WTC11 (cell line): Measurements from ENCODE around the gene DMGDH. TPM values are rescaled to one million over a fixed set of nuclear protein-coding genes. Genes with fewer than 3 reads are reported as not detected.
A peak's percentile ranks its signal among the peaks of the same experiment; 100 is the strongest.

Experiments used
- CREM ChIP-seq: sonication (generic); formaldehyde crosslinking; IDR thresholded peaks from 2 replicates; pipeline ENCODE4 v1.8.1; 2022; ENCODE audit warnings: mild to moderate bottlenecking, missing genetic modification reagents, moderate library complexity
- EMX1 ChIP-seq: fragments of 250-450 bp; sonication (Bioruptor Pico); IDR thresholded peaks from 2 replicates; pipeline ENCODE4 v1.8.0; 2021; ENCODE audit warnings: mild to moderate bottlenecking
- ESRRA ChIP-seq: sonication (generic); formaldehyde crosslinking; IDR thresholded peaks from 2 replicates; pipeline ENCODE4 v1.8.1; 2022; ENCODE audit warnings: mild to moderate bottlenecking, missing genetic modification reagents, borderline replicate concordance
- FOXJ3 ChIP-seq: sonication (generic); formaldehyde crosslinking; IDR thresholded peaks from 2 replicates; pipeline ENCODE4 v1.9.0; 2021; ENCODE audit warnings: missing genetic modification reagents, mild to moderate bottlenecking, borderline replicate concordance
- IRF2 ChIP-seq: sonication (generic); formaldehyde crosslinking; IDR thresholded peaks from 2 replicates; pipeline ENCODE4 v1.8.0; 2022; ENCODE audit warnings: low read depth, missing genetic modification reagents, borderline replicate concordance
- MYBL2 ChIP-seq: sonication (generic); formaldehyde crosslinking; IDR thresholded peaks from 2 replicates; pipeline ENCODE4 v1.8.1; 2023; ENCODE audit warnings: mild to moderate bottlenecking, moderate library complexity, missing genetic modification reagents
- NFATC4 ChIP-seq: fragments of 250-450 bp; sonication (Bioruptor Pico); IDR thresholded peaks from 2 replicates; pipeline ENCODE4 v1.9.0; 2021; ENCODE audit warnings: mild to moderate bottlenecking
- NFE2L1 ChIP-seq: sonication (generic); formaldehyde crosslinking; IDR thresholded peaks from 2 replicates; pipeline ENCODE4 v1.8.1; 2023; ENCODE audit warnings: missing genetic modification reagents
- PRRX2 ChIP-seq: fragments of 250-450 bp; sonication (Bioruptor Pico); IDR thresholded peaks from 2 replicates; pipeline ENCODE4 v1.8.0; 2021; ENCODE audit warnings: mild to moderate bottlenecking
- TCF7 ChIP-seq: sonication (generic); formaldehyde crosslinking; IDR thresholded peaks from 2 replicates; pipeline ENCODE4 v1.8.0; 2022; ENCODE audit warnings: mild to moderate bottlenecking, low read depth, missing genetic modification reagents, moderate library complexity
- TEAD1 ChIP-seq: sonication (generic); formaldehyde crosslinking; IDR thresholded peaks from 2 replicates; pipeline ENCODE4 v1.8.0; 2022; ENCODE audit warnings: mild to moderate bottlenecking, missing genetic modification reagents
- TP53 ChIP-seq: sonication (generic); formaldehyde crosslinking; IDR thresholded peaks from 2 replicates; pipeline ENCODE4 v1.8.1; 2023; ENCODE audit warnings: mild to moderate bottlenecking, missing genetic modification reagents
- ZBTB21 ChIP-seq: sonication (generic); formaldehyde crosslinking; IDR thresholded peaks from 2 replicates; pipeline ENCODE4 v1.8.1; 2023; ENCODE audit warnings: mild to moderate bottlenecking, missing genetic modification reagents, borderline replicate concordance
- ZNF121 ChIP-seq: sonication (generic); formaldehyde crosslinking; IDR thresholded peaks from 2 replicates; pipeline ENCODE4 v1.8.0; 2023; ENCODE audit warnings: missing genetic modification reagents
- ZNF232 ChIP-seq: sonication (generic); formaldehyde crosslinking; IDR thresholded peaks from 2 replicates; pipeline ENCODE4 v1.8.0; 2022; ENCODE audit warnings: mild to moderate bottlenecking, missing genetic modification reagents
- ZNF423 ChIP-seq: fragments of 250-450 bp; sonication (Bioruptor Pico); IDR thresholded peaks from 2 replicates; pipeline ENCODE4 v2.1.2; 2022; ENCODE audit warnings: mild to moderate bottlenecking, moderate library complexity
- total RNA-seq: library from RNA; stranded (reverse); gene quantifications from 3 replicates; pipeline ENCODE4 v1.2.3, GENCODE V29; 2021
- TF ChIP-seq, protein P1 (sequence below): sonication (generic); formaldehyde crosslinking; IDR thresholded peaks from 2 replicates; pipeline ENCODE4 v1.8.0; 2022; ENCODE audit warnings: missing genetic modification reagents
- TF ChIP-seq, protein P2 (sequence below): fragments of 250-450 bp; sonication (Bioruptor Pico); IDR thresholded peaks from 2 replicates; pipeline ENCODE4 v1.9.0; 2021; ENCODE audit warnings: mild to moderate bottlenecking
- TF ChIP-seq, protein P3 (sequence below): sonication (generic); formaldehyde crosslinking; IDR thresholded peaks from 2 replicates; pipeline ENCODE4 v1.8.1; 2023; ENCODE audit warnings: mild to moderate bottlenecking, missing genetic modification reagents, borderline replicate concordance
- TF ChIP-seq, protein P4 (sequence below): sonication (generic); formaldehyde crosslinking; IDR thresholded peaks from 2 replicates; pipeline ENCODE4 v1.8.1; 2022; ENCODE audit warnings: missing genetic modification reagents, borderline replicate concordance
- TF ChIP-seq, protein P5 (sequence below): sonication (generic); formaldehyde crosslinking; IDR thresholded peaks from 2 replicates; pipeline ENCODE4 v1.8.0; 2022; ENCODE audit warnings: mild to moderate bottlenecking, missing genetic modification reagents
- TF ChIP-seq, protein P6 (sequence below): sonication (generic); formaldehyde crosslinking; IDR thresholded peaks from 2 replicates; pipeline ENCODE4 v1.8.1; 2023; ENCODE audit warnings: mild to moderate bottlenecking, moderate library complexity, missing genetic modification reagents
- TF ChIP-seq, protein P7 (sequence below): fragments of 250-450 bp; sonication (Bioruptor Pico); conservative IDR thresholded peaks from 2 replicates; pipeline ENCODE4 v1.9.0; 2021; ENCODE audit warnings: mild to moderate bottlenecking

DMGDH gene
- total RNA-seq, 1 experiment from 2014 or later: 0.35 TPM

DNA sequence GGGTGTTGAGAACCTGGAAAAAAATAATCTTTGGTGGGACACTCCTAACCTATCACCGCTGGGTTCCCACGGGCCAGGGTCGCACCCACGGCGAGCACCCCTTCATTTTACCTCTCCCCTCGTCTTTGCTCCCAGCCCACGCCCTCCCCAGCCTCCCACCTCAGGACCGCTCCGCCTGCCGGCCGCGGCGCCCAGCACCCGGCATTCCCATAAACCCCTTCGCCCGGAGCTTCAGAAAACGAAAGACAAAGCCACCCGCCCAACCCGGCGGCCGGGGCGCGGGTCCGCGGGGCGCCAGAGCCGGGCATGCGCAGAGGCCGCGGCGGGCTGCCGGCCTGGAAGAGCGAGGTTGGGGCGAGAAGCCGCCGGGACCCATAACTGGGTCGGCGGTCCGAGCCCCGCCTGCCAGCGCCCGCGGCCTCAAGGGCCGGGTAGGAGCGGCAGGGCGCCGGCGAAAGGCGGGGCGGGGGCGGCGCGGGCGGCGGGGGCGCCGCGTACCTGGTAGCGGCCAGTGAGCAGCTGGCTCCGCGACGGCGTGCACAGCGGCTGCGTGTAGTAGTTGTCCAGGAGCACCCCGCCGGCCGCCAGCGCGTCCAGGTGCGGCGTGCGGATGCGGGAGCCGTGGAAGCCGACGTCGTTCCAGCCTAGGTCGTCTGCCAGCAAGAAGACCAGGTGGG is 84.9 kb downstream of the DMGDH start (continued):
- TF ChIP-seq TEAD1 (CRISPR knock-in tag): peak; percentile 10; the same call in 1 of the 2 replicates
- TF ChIP-seq, protein P1, sequence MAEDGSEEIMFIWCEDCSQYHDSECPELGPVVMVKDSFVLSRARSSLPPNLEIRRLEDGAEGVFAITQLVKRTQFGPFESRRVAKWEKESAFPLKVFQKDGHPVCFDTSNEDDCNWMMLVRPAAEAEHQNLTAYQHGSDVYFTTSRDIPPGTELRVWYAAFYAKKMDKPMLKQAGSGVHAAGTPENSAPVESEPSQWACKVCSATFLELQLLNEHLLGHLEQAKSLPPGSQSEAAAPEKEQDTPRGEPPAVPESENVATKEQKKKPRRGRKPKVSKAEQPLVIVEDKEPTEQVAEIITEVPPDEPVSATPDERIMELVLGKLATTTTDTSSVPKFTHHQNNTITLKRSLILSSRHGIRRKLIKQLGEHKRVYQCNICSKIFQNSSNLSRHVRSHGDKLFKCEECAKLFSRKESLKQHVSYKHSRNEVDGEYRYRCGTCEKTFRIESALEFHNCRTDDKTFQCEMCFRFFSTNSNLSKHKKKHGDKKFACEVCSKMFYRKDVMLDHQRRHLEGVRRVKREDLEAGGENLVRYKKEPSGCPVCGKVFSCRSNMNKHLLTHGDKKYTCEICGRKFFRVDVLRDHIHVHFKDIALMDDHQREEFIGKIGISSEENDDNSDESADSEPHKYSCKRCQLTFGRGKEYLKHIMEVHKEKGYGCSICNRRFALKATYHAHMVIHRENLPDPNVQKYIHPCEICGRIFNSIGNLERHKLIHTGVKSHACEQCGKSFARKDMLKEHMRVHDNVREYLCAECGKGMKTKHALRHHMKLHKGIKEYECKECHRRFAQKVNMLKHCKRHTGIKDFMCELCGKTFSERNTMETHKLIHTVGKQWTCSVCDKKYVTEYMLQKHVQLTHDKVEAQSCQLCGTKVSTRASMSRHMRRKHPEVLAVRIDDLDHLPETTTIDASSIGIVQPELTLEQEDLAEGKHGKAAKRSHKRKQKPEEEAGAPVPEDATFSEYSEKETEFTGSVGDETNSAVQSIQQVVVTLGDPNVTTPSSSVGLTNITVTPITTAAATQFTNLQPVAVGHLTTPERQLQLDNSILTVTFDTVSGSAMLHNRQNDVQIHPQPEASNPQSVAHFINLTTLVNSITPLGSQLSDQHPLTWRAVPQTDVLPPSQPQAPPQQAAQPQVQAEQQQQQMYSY (CRISPR knock-in tag): no peak
- TF ChIP-seq FOXJ3 (CRISPR knock-in tag): no peak
- 0 out of 2 replicates have a peak, but pooled peaks have one; percentile 5 for TF ChIP-seq ZNF423
- TF ChIP-seq ZNF232: 0 out of 2 replicates have a peak, but pooled peaks have one; percentile 19
- TF ChIP-seq NFE2L1 (CRISPR knock-in tag): 0 out of 2 replicates have a peak, but pooled peaks have one; percentile 17
- TF ChIP-seq, protein P2, sequence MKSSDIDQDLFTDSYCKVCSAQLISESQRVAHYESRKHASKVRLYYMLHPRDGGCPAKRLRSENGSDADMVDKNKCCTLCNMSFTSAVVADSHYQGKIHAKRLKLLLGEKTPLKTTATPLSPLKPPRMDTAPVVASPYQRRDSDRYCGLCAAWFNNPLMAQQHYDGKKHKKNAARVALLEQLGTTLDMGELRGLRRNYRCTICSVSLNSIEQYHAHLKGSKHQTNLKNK: no peak
- no peak for TF ChIP-seq EMX1 (CRISPR knock-in tag)
- TF ChIP-seq ESRRA (CRISPR knock-in tag): peak; percentile 40; the same call in 1 of the 2 replicates
- no peak for TF ChIP-seq ZNF121
- TF ChIP-seq, protein P3, sequence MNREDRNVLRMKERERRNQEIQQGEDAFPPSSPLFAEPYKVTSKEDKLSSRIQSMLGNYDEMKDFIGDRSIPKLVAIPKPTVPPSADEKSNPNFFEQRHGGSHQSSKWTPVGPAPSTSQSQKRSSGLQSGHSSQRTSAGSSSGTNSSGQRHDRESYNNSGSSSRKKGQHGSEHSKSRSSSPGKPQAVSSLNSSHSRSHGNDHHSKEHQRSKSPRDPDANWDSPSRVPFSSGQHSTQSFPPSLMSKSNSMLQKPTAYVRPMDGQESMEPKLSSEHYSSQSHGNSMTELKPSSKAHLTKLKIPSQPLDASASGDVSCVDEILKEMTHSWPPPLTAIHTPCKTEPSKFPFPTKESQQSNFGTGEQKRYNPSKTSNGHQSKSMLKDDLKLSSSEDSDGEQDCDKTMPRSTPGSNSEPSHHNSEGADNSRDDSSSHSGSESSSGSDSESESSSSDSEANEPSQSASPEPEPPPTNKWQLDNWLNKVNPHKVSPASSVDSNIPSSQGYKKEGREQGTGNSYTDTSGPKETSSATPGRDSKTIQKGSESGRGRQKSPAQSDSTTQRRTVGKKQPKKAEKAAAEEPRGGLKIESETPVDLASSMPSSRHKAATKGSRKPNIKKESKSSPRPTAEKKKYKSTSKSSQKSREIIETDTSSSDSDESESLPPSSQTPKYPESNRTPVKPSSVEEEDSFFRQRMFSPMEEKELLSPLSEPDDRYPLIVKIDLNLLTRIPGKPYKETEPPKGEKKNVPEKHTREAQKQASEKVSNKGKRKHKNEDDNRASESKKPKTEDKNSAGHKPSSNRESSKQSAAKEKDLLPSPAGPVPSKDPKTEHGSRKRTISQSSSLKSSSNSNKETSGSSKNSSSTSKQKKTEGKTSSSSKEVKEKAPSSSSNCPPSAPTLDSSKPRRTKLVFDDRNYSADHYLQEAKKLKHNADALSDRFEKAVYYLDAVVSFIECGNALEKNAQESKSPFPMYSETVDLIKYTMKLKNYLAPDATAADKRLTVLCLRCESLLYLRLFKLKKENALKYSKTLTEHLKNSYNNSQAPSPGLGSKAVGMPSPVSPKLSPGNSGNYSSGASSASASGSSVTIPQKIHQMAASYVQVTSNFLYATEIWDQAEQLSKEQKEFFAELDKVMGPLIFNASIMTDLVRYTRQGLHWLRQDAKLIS (CRISPR knock-in tag): no peak
- TF ChIP-seq, protein P4, sequence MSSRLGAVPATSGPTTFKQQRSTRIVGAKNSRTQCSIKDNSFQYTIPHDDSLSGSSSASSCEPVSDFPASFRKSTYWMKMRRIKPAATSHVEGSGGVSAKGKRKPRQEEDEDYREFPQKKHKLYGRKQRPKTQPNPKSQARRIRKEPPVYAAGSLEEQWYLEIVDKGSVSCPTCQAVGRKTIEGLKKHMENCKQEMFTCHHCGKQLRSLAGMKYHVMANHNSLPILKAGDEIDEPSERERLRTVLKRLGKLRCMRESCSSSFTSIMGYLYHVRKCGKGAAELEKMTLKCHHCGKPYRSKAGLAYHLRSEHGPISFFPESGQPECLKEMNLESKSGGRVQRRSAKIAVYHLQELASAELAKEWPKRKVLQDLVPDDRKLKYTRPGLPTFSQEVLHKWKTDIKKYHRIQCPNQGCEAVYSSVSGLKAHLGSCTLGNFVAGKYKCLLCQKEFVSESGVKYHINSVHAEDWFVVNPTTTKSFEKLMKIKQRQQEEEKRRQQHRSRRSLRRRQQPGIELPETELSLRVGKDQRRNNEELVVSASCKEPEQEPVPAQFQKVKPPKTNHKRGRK (CRISPR knock-in tag): no peak
- TF ChIP-seq PRRX2 (CRISPR knock-in tag): no peak
- peak; percentile 18; the same call in 1 of the 2 replicates for TF ChIP-seq CREM (CRISPR knock-in tag)
- TF ChIP-seq IRF2: no peak
- no peak for TF ChIP-seq NFATC4 (CRISPR knock-in tag)
- TF ChIP-seq, protein P5, sequence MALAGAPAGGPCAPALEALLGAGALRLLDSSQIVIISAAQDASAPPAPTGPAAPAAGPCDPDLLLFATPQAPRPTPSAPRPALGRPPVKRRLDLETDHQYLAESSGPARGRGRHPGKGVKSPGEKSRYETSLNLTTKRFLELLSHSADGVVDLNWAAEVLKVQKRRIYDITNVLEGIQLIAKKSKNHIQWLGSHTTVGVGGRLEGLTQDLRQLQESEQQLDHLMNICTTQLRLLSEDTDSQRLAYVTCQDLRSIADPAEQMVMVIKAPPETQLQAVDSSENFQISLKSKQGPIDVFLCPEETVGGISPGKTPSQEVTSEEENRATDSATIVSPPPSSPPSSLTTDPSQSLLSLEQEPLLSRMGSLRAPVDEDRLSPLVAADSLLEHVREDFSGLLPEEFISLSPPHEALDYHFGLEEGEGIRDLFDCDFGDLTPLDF: no peak
- TF ChIP-seq MYBL2: no peak; the same call in 1 of the 2 replicates
- TF ChIP-seq ZBTB21 (CRISPR knock-in tag): no peak
- TF ChIP-seq, protein P6, sequence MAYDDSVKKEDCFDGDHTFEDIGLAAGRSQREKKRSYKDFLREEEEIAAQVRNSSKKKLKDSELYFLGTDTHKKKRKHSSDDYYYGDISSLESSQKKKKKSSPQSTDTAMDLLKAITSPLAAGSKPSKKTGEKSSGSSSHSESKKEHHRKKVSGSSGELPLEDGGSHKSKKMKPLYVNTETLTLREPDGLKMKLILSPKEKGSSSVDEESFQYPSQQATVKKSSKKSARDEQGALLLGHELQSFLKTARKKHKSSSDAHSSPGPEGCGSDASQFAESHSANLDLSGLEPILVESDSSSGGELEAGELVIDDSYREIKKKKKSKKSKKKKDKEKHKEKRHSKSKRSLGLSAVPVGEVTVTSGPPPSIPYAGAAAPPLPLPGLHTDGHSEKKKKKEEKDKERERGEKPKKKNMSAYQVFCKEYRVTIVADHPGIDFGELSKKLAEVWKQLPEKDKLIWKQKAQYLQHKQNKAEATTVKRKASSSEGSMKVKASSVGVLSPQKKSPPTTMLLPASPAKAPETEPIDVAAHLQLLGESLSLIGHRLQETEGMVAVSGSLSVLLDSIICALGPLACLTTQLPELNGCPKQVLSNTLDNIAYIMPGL (CRISPR knock-in tag): peak; percentile 72; the same call in 1 of the 2 replicates
- TF ChIP-seq TP53: peak; percentile 86
- no peak for TF ChIP-seq TCF7 (CRISPR knock-in tag)
- TF ChIP-seq, protein P7, sequence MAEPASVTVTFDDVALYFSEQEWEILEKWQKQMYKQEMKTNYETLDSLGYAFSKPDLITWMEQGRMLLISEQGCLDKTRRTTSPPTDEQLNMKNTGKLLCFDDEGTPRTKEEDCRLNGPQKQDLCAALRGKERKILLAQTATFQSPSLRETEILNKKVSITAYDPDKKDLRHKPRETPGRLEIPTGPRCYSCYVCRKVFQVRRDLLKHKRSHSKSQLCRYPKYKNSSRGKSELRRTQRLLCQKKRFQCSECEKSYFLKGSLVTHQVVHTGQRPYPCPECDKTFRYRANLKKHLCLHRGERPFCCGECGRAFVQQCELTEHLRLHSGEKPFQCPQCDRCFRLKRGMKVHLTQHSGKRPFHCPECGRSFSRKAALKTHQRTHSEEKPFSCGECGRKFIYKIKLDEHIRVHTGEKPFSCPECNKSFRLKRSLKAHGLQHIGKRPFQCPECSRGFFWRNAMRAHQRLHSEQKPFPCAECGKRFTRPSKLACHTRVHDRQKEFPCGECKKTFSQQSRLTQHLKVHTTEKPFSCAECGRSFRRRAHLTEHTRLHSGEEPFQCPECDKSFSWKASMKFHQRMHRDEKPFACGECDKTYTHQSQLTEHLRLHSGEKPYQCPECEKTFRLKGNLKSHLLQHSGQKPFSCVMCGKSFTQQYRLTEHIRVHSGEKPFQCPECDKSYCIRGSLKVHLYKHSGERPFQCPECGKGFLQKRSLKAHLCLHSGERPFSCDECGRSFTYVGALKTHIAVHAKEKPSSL (CRISPR knock-in tag): no peak
